ENCODE results near the gene LILRA1.

GRCh38 chr19:54556194-54556593 lies 37.2 kb upstream of the LILRA1 start:
- TF ChIP-seq, protein P1, sequence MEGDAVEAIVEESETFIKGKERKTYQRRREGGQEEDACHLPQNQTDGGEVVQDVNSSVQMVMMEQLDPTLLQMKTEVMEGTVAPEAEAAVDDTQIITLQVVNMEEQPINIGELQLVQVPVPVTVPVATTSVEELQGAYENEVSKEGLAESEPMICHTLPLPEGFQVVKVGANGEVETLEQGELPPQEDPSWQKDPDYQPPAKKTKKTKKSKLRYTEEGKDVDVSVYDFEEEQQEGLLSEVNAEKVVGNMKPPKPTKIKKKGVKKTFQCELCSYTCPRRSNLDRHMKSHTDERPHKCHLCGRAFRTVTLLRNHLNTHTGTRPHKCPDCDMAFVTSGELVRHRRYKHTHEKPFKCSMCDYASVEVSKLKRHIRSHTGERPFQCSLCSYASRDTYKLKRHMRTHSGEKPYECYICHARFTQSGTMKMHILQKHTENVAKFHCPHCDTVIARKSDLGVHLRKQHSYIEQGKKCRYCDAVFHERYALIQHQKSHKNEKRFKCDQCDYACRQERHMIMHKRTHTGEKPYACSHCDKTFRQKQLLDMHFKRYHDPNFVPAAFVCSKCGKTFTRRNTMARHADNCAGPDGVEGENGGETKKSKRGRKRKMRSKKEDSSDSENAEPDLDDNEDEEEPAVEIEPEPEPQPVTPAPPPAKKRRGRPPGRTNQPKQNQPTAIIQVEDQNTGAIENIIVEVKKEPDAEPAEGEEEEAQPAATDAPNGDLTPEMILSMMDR (IDR thresholded peaks at IDR 0.05): no peak
- no peak for TF ChIP-seq POLR2A (IDR thresholded peaks at IDR 0.05)
